ENCODE measurements around the gene LUZP1.
A peak's percentile ranks its signal among the peaks of the same experiment; 100 is the strongest.

The LUZP1 gene

GRCh38 chr1:23114424-23115079 lies 54.1 kb downstream of the LUZP1 start:
- no peak for DNase-seq

- DNase-seq = no peak
Measured at GRCh38 chr1:23111600-23112535, 56.8 kb downstream of the LUZP1 start.

DNA sequence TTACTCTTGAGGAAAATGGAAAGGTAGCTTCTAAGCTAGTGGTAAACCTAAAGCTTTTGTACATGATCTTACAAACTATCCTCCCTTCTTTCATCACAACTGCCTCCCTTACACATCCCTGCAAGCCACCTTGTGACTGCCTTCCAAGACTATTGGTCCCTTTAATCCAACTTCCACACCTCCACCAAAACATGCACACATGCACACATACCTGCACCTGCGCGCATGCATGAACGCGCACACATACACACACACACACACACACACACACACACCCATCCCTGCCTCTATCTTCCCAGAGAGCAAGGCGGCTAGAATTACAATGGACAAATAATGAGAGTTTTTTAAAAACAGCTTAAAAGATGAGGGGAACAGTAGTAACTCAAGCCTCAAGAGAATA lies 58.3 kb downstream of the LUZP1 start:
- DNase-seq = no peak

DNA sequence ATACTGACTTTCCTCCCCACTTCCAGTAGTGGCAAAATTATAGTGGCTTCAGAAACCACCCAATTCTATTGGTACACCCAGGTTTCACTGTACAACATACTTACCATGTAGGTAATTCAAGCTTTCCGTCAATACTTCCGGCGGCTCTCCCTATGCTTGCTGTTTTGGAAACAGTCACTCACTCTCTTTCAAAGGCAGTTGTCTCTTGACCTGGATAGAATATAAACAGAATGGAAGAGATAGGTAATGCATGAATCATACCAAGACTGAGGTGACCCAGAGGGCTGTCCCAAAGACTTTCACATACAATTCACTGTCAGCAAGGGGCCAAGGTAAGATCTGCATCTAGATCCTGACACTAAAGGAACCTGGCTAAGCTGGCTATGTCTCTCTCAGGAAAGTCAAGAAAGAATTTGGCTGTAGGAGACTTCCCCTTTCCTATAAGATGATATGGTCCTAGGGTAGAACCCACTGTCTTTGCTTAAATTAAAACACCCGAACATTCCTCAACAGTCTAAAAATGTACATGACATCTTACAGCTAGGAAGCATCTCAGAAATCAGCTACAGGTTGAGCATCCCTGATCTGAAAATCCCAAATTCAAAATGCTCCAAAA lies 59.6 kb downstream of the LUZP1 start:
- DNase-seq = no peak

DNA sequence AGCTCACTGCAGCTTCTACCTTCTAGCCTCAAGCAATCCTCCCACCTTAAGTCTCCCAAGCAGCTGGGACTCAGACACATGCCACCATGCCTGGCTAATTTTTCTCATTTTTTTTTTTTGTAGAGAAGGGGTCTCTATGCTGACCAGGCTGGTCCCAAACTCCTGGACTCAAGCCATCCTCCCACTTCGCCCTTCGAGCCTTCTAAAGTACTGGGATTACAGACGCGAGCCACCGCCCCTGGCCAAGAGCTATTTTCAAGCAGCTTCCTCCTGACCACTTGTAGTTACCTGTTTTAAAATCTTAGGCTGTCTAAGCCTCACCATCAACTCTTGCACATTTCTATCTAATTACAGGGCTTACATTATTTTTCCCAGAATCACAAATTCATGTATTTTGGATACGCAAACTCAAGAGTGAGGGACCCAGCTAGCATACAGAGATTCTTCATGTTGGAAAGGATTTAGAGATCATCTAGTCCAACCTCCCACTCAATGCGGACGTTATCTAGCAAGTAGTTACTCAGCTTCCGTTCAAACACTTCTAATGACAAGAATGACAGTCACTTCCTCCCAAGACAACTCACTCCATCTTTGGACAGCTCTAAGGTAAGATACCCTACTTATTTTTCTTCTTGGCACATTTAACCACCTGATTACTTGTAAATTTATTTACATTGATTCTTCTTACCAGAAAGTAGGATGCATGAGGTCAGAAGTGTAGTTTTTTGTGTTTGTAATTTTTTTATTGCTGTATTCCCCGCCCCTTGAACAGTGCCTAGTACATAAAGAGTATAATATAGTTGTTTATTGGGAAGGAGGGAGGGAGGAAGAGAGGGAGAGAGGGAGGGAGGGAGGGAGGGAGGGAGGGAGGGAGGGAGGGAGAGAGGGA lies 65.4 kb downstream of the LUZP1 start:
- DNase-seq = no peak

DNA sequence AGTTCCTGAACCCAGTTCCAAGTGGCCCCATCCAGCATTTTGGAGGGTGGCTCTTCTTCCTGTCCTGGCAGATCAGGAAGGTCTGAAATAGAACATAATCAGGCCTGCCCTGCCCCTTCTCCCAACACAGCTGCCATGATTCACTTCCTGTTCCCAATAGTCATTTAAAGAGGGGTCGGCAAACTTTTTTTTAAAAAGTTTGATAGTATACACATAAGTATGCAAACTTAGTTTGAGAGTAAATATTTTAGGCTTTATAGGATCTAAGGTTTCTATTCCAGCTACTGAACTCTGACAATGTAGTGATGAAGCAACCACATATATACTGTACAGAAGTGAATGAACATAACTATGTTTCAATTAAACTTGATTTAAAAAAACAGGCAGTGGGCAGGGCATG lies 66.4 kb downstream of the LUZP1 start:
- no peak for DNase-seq

- DNase-seq = no peak
Measured at GRCh38 chr1:23101887-23102286, 66.8 kb downstream of the LUZP1 start.

- DNase-seq = no peak
Measured at GRCh38 chr1:23101101-23101827, 67.4 kb downstream of the LUZP1 start.

GRCh38 chr1:23100074-23100748 lies 68.4 kb downstream of the LUZP1 start:
- DNase-seq = no peak

GRCh38 chr1:23099171-23099536 lies 69.5 kb downstream of the LUZP1 start:
- DNase-seq = no peak

- DNase-seq = peak; percentile 26
Measured at GRCh38 chr1:23098463-23099170, 70.0 kb downstream of the LUZP1 start.

DNA sequence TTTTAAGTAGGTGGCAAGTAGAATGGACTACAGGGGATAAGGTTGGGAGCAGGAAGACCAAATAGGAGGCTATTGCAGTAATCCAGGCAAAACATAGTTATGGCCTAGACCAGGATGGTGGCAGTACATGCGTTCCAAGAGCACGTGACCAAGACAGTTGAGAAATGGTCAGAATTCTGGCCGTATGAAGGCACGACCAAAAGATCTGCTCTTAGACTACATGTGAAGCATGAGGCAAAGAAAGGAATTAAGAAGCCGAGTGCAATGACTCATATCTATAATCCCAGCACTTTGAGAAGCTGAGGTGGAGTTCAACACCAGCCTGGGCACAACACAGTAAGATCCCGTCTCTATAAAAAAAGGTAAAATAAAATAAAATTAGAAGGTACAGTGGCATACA lies 71.3 kb downstream of the LUZP1 start:
- DNase-seq = no peak

GRCh38 chr1:23092447-23092846 lies 76.2 kb downstream of the LUZP1 start:
- no peak for DNase-seq

- DNase-seq = no peak
Measured at GRCh38 chr1:23091545-23091944, 77.1 kb downstream of the LUZP1 start.

- no peak for DNase-seq
Measured at GRCh38 chr1:23090056-23090455, 78.6 kb downstream of the LUZP1 start.

GRCh38 chr1:23088027-23088426 lies 80.6 kb downstream of the LUZP1 start:
- no peak for DNase-seq

- no peak for DNase-seq
Measured at GRCh38 chr1:23085696-23086095, 83.0 kb downstream of the LUZP1 start.

DNA sequence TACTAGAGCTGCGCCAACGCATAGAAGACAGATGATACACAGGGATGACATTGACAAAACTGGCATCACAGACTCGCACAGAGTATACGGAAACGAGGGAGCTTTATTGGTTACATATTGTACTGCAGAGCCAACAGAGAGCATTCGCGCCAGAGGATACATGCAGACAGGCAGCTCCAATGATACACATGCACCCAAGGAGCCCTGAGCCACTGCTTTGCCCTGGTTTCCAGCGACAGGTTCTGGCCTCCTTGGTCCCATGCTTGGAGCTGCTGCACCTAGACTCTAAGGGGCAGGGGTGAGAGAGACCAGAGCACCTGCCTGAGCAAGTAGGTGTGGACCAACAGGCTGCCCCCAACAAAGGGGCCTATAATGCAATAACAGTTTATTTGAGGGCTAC lies 83.8 kb downstream of the LUZP1 start:
- DNase-seq = no peak

- no peak for DNase-seq
Measured at GRCh38 chr1:23083714-23084480, 84.8 kb downstream of the LUZP1 start.

DNA sequence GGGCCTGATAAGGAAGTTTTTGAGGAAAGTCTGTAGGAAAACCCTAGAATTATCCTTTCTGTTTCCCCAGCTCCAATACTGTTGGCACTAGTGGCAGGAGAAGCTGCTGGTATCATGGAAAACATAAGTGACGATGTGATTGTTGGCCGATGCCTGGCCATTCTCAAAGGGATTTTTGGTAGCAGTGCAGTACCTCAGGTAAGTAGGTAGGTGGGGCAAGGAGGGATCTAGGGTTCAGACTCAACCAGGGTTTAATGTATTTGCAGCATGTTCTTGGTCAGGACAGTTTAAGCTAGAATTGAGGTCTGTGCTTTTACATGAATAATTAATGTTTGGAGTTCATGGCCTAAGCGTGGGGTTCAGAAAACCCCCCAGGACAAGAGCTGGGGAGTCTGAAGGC lies 87.3 kb downstream of the LUZP1 start:
- DNase-seq = no peak

Data from NCI-H2029 treated with DMSO at 0.1 percent for 48 hours (cell line).